NCI-H345 treated with DMSO at 0.1 percent for 48 hours (cell line): Measurements from ENCODE around the gene AKAP6.
"Not testable (repeated sequence)": the region's sequence is repeated elsewhere in the genome, so short reads cannot be mapped to it uniquely, and the experiment has no call there.

ENCODE experiments used
- DNase-seq: peaks from one replicate; lab custom pipeline; 2025; ENCODE audit not compliant: unreplicated experiment; lab: John Stamatoyannopoulos, UW

Gene AKAP6

DNA sequence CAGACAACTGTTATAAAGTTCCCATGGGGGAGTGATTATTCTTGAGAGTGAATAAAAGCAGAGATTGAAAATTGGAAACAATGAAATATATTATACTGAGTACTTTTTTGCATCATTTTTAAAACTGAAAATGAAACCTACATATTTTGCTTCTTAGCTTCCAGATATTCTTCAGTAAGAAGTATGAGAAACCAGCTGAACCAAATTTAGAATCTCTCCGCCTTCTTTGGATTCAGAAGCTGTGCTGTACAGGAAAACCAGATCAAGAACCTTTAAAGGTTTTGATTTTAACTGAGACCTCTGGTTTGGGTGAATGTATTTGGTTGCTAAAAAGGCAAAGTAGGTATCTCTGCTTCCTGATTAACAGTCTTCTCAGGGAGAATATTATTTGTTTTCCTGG is 109.4 kb downstream of the AKAP6 start:
- DNase-seq: no peak

DNA sequence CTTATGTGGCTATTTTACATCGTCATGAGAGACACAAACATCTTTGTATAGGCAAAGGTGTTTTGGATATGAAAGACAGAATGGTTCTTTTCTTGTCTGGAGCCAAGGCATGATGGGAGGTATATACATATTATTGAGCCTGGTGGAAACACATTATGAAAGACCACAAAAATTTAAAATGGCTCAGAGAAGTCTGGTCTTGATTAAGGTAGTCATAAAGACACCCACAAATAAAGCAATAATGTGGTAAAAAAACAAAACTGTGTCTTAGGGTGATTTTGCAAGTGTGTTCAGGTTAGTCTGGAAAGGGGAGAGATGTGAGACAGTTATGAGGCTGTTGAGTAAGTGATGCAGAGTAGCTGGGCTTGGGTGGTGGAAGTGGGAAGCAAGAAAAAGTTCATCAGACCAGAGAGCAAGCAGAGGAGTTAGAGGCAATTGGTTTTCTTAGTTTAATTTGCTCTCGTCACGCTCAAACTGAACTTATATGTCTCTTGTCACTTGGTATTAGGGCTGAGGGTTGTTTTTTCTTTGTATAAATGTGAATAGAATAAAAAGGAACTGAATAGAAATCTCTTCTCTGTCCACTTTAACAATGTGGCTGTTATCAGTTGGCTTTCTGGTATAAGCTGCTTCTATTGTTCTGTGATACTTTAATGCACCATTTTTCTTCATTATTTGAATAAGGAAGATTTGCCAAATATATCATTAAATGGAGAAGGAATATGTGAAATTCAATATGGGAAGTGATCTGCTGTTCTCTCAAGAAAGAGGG is 115.0 kb downstream of the AKAP6 start:
- no peak for DNase-seq

DNA sequence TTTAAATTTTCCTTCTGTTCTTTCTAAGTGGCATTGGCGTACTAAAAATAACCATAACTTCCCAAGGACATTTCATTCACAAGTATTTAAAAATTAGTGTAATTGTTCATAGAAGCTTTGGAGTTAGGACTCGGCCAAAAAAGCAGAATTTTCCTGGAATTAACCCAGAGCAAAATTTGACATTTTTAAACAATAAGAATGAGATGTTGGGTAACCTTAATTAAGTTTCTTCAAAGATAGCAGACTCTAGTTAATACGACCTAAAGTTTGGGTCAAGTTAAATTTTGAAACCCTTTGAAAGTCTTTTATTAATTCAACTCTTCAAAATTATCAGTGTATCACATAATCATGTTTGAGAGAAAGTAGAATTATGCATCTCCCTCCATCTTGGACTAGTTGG is 118.3 kb downstream of the AKAP6 start:
- no peak for DNase-seq

DNA sequence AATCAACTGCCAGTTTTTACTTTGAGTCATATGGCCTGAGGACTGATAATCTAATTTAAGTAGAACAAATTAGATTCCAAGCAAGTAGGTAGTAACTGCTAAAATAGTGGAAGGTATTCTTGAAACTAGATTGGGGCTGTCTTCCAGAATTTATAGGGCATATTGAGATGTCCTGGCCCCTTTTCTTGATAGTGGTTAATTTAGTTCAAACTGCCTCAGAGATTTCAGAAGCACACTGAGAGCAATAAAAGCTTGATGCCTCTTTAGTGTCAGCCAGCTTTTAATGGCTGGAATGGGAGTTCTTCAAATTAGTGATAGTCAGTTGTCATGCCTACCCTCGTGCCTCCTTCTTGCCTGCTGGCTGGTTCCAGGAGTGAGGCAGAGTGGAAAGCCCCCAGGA is 120.5 kb downstream of the AKAP6 start:
- no peak for DNase-seq

DNA sequence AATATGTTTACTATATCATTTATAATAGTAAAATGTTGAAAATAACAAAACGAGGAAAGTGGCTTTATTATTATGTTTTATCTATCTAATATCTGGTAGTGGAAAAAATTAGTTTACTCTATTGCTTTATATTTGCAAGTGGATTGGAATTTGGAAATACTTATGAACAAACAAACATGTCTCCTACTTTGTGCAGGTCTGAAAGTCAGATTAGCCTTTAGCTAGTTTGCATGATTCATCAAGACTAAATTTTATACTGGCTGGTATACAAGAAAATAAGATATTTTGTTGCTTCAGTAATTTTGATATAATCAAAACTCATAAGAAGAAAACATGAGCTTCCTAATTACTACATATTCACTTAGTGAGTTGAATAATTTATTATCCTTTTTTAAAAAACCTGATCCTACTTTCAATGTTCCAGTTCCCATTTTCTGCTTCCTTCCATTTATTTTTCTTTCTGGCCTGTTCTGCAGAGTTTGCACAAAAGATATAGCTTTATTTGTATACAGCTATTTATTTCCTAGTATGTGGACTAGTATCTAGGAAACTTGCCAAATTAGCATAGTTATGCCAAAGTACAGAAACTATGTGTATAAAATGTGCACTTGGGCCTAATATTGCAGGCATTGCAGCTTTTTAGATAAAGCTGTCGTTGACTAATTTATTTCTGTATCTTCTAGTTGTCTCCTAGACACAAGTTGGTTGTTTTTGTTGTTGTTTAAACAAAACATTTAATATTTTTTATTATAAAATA is 122.0 kb downstream of the AKAP6 start:
- DNase-seq: no peak

DNA sequence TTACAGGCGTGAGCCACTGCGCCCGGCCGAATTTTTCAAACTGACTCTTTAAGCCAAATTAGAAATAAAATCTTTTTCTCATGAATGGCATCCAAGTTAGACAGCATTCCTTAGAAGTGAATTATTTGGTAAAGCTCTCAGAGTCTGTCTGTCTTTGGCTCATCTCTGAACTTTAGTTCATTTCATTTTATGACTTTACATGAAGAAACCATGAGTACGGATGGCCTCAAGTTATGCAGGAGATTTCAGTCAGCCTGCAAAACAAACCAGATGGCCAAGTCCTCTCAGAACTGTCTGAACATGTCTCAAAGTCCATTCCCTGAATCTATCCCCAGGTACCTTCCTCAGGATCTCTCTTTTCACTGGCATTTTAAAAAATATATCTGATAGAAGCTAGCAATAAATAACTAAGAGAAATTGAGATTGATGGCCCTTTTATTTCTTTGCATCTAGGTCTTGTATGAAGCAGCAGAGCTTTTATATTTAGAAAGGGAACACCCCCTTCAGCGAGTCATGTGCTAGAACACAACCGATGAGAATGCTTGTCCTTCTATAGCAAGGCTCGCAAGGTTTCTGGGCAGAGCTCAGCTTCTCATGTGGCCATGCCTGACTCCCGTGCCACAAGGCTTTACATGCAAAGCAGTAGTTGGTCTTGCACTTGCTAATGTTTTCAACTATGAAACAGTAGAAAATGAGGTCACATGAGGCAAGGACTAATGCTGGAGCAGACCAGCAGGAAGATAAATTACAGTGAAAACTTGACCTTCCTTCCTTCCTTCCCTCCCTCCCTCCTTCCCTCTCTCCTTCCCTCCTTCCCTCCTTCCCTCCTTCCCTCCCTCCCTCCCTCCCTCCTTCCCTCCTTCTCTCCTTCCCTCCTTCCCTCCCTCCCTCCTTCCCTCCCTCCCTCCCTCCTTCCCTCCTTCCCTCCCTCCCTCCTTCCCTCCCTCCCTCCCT is 125.0 kb downstream of the AKAP6 start:
- no peak for DNase-seq

DNA sequence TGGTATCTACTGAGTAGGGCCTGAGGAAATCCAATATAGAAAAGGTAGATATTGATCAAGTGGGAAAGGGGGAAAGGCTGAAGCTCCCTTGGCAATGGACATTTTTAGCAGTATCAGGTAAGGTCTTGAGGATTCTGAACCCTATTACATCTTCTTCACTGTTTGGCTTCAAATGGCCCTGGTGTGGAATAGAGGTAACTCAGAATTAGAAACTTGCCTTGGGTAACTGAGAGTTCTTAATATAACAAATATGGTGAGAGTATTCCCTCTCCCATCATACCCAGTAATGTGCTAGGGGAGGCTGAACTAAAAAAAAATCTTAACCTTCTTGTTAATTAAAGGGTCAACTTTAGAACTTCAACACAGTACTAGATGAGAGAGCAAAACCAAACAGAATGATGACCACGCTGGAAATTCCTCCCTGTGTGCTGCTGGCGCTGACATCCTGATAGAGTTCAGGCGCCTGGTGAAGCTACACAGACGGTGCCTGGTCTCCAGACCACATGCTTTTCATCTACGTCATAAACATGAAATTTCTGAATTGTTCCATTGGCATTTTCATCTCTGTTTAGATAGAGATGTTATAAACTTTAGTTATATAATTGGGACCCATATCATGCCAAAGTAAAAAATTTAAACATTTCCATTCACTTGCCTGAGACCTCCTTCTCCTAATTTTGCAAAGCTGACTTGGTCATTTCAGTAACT is 128.3 kb downstream of the AKAP6 start:
- no peak for DNase-seq

DNA sequence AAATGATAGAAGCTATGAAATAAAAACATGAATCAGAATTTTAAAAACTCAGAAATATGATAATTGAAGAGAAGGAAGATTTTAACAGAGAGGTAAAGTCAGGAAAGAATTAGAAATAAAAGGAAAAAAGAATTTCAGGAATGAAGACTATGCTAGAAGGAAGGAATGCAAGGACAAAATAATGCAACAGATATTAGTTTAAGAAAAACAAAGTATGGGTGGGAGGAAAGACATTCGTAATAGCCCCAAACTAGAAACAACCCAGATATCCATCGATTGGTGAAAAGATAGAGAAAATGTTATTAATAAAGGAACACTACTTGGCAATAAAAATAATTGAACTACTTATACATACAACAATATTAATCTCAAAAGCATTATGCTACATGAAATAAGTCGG is 129.6 kb downstream of the AKAP6 start:
- DNase-seq: no peak

DNA sequence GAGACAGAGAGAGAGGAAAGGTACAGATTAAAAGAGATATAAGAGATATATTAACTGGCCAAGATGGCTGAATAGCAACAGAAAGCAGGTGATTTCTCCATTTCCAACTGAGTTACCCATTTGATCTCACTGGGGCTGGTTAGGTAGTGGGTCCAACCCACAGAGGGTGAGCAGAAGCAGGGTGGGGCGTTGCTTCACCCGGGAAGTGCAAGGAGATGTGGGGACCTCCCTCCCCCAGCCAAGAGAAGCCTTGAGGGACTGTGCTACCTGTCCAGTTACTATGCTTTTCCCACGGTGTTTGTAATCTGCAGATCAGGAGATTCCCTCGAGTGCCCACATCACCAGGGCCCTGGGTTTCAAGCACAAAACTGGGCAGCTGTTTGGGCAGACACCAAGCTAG is 131.2 kb downstream of the AKAP6 start:
- DNase-seq: no peak

DNA sequence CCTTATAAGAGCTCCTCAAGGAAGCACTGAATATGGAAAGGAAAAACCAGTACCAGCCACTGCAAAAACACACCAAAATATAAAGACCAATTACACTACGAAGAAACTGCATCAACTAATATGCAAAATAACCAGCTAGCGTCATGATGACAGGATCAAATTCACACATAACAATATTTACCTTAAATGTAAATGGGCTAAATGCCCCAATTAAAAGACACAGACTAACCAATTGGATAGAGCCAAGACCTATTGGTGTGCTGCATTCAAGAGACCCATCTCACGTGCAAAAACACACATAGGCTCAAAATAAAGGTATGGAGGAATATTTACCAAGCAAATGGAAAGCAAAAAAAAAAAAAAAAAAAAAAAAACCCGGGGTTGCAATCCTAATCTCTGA is 133.5 kb downstream of the AKAP6 start:
- not testable (repeated sequence) for DNase-seq

DNA sequence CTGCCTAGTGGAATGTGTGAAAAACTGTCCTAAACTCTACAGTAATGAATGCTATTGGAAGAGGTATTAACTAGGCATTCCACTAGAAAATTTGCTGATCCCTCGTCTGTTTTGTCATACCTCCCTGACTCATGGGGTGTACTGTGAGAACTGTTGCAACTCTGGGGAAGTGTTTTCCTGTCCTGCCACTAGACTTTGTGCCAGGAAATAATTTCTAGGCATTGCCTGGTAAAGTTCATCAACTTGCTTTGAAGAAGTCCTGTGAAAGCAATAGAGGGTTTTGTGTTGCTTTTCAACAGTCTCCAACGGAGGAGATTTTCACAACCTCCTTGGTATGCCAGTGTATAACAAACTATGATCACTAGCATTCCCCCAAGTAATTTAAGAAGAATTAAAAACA is 139.9 kb downstream of the AKAP6 start:
- DNase-seq: no peak

DNA sequence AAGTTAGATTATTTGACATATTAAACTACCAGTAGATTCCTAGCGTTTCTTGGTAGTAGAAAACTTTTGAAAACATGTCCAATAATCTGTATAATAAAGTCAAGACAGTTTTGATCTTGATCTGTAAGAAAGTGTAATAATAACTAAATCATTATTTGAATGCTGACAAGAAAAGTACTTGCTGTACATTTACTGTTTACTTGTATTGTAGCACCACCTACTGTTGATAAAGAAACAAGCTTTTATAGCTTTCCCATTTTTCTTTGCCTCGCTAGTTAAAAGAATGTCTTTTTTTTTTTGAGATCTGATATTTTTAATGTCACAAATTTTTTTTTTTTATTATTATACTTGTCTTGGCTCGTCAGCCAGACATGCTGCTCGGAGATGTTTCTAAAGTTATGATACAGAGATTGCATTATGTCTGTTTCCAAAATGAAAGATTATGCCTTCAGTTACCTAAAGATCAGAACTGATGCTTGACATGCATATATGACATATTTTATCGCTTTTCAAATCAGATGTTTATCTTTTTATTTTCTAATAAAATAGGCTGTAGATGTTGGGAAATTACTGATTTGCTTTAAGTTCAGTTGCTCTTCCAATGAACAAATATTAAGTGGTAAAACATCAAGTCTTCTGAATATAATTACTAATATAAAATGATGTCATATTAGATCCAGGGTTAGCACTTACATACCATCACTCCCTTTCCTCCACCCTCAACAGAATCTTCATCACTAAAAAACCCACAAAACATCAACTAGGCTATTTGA is 140.5 kb downstream of the AKAP6 start:
- DNase-seq: peak; percentile 24

DNA sequence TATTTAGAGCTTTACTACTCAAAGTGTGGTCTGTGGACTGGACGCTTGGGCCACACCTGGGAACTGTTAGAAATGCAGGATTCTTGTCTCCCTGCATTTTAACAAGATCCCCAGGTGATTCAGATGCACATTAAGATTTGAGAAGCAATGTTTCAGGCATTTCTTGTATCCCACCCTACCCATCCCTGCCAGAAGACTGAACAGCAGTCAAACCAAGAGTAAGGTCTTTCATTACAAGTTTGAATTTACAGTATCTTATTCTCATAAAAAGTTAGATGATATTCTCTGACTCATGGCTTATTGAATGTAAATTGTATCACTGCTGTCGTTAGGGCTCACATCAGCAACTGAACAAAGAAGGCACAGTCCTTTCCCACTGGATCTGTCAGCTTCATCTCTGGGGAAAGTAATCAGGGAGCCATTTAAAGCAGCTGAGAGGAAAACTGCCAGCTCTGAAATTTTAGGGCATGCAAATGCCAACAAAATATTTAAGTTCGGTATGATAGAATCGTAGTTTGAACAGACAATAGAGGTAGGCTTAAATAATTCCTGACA is 141.1 kb downstream of the AKAP6 start:
- no peak for DNase-seq

DNA sequence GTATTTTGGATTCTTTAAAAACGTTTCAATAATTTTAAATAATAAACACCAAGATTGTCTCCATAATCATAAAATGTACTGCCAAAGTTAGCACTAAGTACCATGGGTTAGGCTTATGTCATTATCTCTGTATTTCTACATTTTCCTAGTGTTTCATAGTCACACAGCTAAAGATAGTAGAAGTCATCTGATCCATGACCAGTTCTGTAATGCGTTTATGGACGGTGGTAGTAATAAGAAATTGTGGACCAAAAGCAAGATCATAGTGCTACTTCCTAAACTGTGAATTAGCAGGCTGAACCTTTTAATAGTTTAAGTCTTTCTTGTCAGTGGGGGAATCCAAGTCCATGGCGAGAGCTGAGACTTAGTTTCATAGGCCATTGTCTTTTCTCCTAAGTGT is 142.1 kb downstream of the AKAP6 start:
- no peak for DNase-seq

DNA sequence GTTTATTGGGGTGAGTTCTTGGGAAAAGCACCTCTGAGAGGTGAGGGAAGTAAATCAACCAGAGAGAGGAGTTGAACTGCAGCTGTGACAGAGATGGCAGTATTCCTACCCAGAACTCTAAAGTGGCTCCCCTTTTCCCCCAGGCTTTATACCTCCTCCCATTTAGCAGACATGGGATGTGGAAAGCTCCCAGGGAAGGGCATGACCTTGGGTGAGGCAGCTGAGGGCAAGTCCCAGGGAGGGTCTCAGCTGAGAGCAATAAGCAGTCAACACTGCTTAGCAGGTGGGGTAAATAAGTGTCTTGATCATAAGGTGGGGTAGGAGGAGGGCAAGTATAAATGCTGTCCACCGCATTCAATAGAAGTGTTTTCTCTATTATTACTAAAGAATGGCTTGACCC is 143.0 kb downstream of the AKAP6 start:
- DNase-seq: no peak

DNA sequence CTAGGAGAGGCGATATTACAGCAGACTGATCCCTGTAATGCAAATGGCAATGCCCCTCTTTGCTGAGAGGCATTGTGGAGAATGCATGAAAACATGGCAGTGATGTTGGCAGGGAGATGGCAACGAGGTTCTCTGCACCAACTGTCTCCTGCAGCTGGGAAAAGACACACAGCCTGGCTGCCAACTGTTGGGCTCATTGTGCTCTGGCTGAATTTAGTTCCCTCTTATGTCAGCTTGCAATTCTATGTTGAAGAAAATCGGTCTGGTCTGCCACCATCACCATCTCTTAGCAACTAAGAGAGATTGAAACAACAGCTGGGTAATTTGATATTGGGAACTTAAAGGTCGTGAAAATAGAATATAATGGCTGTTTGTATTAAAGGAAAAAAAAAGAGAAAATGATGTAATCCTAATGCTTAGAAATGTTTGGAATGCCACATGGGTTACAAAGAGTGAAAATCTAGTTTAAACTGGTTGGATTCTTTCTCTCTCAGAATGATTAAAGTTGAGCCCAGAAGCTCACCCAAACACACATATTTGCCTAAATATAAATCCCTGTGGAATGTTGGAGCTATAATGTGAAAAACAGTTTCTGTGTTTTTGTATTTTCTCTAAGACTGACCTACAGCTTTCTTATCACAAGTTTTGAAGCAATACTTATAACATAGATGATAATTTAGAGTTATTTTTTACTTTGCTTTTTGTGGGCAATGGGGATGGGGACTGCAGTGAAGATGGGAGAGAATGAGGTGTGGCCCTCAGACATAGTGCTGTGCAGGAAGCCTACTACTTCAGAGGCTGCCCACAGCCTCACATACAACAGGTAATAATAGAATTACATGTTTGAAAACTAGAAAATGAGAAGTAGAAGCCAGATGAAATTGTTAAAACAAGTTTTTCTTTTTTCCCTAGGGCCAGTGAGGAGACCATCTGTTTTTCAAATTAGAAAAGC is 143.7 kb downstream of the AKAP6 start:
- DNase-seq: no peak

DNA sequence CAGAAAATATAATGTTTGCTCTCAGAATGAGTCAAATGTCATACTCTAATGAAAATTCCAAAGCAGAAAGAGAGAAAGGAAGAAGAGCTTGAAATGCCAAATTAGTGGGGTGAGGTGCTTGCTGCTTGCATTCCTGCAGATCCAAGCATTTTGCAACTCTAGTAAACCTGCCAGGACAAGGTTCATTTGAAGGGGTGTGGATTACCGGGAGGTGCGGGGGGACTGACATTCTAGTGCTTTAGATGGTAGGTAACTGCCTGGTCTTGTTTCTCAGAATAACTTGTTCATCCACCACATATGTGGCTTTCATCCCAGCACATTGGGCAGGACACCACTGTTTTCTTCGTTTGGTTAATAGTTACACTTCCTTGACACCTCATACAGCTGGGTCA is 144.4 kb downstream of the AKAP6 start:
- DNase-seq: no peak

DNA sequence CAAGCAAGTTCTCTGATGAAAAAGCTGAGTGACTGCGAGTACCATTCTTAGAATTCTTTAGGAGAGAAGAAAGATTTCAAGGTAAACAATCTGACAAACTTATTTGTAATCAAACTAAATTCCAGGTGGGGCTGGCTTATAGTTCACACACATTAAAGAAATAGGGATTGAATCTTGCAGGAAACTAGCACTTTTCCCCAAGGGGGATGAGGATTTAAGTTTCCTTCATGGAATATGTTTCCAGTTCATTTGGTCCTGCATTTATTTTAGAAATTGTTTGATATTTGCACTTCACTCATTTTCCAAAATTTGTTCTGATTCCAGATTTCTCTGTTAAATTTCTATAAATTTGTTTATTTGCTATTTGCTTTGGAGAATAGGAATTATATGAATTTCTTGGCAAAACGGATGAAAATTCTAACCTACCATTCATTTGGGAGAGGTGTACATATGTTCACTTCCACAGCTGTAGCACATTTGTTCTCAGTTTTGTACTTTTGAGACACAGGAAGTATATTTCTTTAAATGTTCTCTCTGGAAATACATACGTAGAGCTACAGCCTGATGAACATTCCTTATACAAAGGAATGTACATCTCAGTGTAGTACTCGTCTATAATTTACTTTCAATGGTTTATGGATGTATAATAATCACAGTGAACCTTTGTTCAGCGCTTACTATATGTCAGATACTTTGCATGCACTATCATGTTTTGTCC is 145.5 kb downstream of the AKAP6 start:
- no peak for DNase-seq
